CD8-positive, alpha-beta memory T cell (primary cell): ENCODE data around the gene RBM41. TPM values are rescaled to one million over a fixed set of nuclear protein-coding genes. Genes with fewer than 3 reads are reported as not detected.
A peak's percentile ranks its signal among the peaks of the same experiment; 100 is the strongest.
"Not testable (repeated sequence)": the region's sequence is repeated elsewhere in the genome, so short reads cannot be mapped to it uniquely, and the experiment has no call there.

Source experiments
- CTCF ChIA-PET: fragments of 350-600 bp; sonication (Branson Sonifier 250); formaldehyde crosslinking; loops from one replicate; lab custom pipeline; 2021; ENCODE audit warnings: antibody characterized with exemption; lab: Charles Lee
- POLR2A ChIA-PET: fragments of 350-600 bp; sonication (Branson Sonifier 250); formaldehyde crosslinking; loops from one replicate; lab custom pipeline; 2021; ENCODE audit warnings: antibody characterized with exemption; lab: Charles Lee
- DNase-seq, 5 donors: peaks; one replicate each; pipeline versions ENCODE4 v3.0.0 to v3.0.0-alpha.2; 2020 to 2022; ENCODE audit warnings: mixed read lengths in 1 of 5
- H3K27ac ChIP-seq: one replicate; pipeline ENCODE4 v1.7.0; 2013; ENCODE audit warnings: low read depth, mild to moderate bottlenecking, low read length, moderate library complexity
- H3K27me3 ChIP-seq: 2 replicates; pipeline ENCODE4 v1.7.0; 2013; ENCODE audit warnings: low read length, mild to moderate bottlenecking; ENCODE audit not compliant: insufficient read depth, poor library complexity, severe bottlenecking
- H3K36me3 ChIP-seq: 2 replicates; pipeline ENCODE4 v1.7.0; 2013; ENCODE audit warnings: mild to moderate bottlenecking, low read length, moderate library complexity; ENCODE audit not compliant: insufficient read depth
- H3K4me1 ChIP-seq: 2 replicates; pipeline ENCODE4 v1.7.0; 2013; ENCODE audit warnings: mild to moderate bottlenecking, low read length, moderate library complexity; ENCODE audit not compliant: insufficient read depth
- H3K4me3 ChIP-seq: 2 replicates; pipeline ENCODE4 v1.7.0; 2013; ENCODE audit warnings: mild to moderate bottlenecking, low read length
- H3K9me3 ChIP-seq: 2 replicates; pipeline ENCODE4 v1.7.0; 2013; ENCODE audit warnings: mild to moderate bottlenecking, low read length
- H3K27ac Mint-ChIP-seq, 8 donors: one replicate each; pipeline ENCODE4 v1.8.0; 2020 to 2021; ENCODE audit warnings: mixed read lengths in 8 of 8, mild to moderate bottlenecking in 6 of 8, inconsistent platforms in 3 of 8, moderate library complexity in 3 of 8
- H3K27me3 Mint-ChIP-seq, 2 donors: one replicate each; pipeline ENCODE4 v1.8.0; 2020 to 2021; ENCODE audit warnings: mixed read lengths in 2 of 2, mild to moderate bottlenecking in 1 of 2, moderate library complexity in 1 of 2
- H3K36me3 Mint-ChIP-seq, 3 donors: one replicate each; pipeline ENCODE4 v1.8.0; 2020 to 2021; ENCODE audit warnings: mixed read lengths in 3 of 3, inconsistent platforms in 1 of 3, mild to moderate bottlenecking in 1 of 3
- H3K4me1 Mint-ChIP-seq, 3 donors: one replicate each; pipeline ENCODE4 v1.8.0; 2020 to 2021; ENCODE audit warnings: mixed read lengths in 3 of 3, inconsistent platforms in 1 of 3, mild to moderate bottlenecking in 1 of 3
- H3K4me3 Mint-ChIP-seq, 7 donors: one replicate each; pipeline ENCODE4 v1.8.0; 2020 to 2021; ENCODE audit warnings: mixed read lengths in 7 of 7, mild to moderate bottlenecking in 6 of 7, moderate library complexity in 4 of 7, inconsistent platforms in 2 of 7
- H3K9me3 Mint-ChIP-seq, 5 donors: one replicate each; pipeline ENCODE4 v1.8.0; 2020 to 2022; ENCODE audit warnings: mixed read lengths in 5 of 5, mild to moderate bottlenecking in 3 of 5, moderate library complexity in 2 of 5, inconsistent platforms in 1 of 5
- polyA plus RNA-seq: library from polyadenylated mRNA; unstranded; fragments of 300-500 nt; fragmentation: Illumina TruSeq; gene quantifications from one replicate; pipeline ENCODE4 v1.2.3, GENCODE V29; 2021
- total RNA-seq, 2 experiments: library from RNA; stranded (reverse); gene quantifications; one replicate each; pipeline ENCODE4 v1.2.3, GENCODE V29; 2021

Gene RBM41
- total RNA-seq = 10 to 100 TPM; 10.5 to 11.9 TPM
- 18.6 TPM for polyA plus RNA-seq

GRCh38 chrX:107118322-107119147, at the start of gene RBM41:
RBM41 (minus strand) TSS chrX:107118822; CDS start chrX:107118773, 49 bp downstream.
- Histone ChIP-seq H3K27me3 (no peaks in the 10 kb centered on the region), H3K9me3 (no peaks in the 10 kb centered on the region), H3K4me1 (peaks cover 7% of the 10 kb centered on the region), H3K36me3 (peaks cover 21% of the 10 kb centered on the region), H3K4me3 (peak within 1 kb of the TSS; percentile 52), H3K27ac (peak within 1 kb of the TSS; percentile 54)
- Mint-ChIP-seq H3K27me3 (peaks cover 0 to 5% of the 10 kb centered on the region in 2 donors), H3K27ac (peak within 1 kb of the TSS; percentile 86 to 98 (median 97)), H3K4me3 (peak within 1 kb of the TSS; percentile 96 to 100 (median 98)), H3K9me3 (no peaks in the 10 kb centered on the region), H3K4me1 (peaks cover 17 to 44% (median 30%) of the 10 kb centered on the region in 3 donors), H3K36me3 (peaks cover 0 to 36% (median 1%) of the 10 kb centered on the region in 3 donors)
- DNase-seq = peak; percentile 50 to 84 (median 65)
- ChIA-PET CTCF (no interaction called here), POLR2A (interaction anchor here (1.1 to 1.2 kb wide), 2 partner anchors 509 to 707 kb away, joined by 3 to 4 read pairs; partner anchors contain the start of genes MID2 and PRPS1)

- H3K27ac Mint-ChIP-seq = no peak overlapping the region
- no peaks in the 10 kb centered on the region for H3K4me1 Mint-ChIP-seq
- H3K9me3 Mint-ChIP-seq = no peaks in the 10 kb centered on the region
- ChIA-PET CTCF (no interaction called here), POLR2A (no interaction called here)
- no peaks in the 10 kb centered on the region for H3K36me3 ChIP-seq
- no peaks in the 10 kb centered on the region for H3K4me1 ChIP-seq
- no peak for DNase-seq
- H3K4me3 ChIP-seq = no peak overlapping the region
- peaks cover 0 to 8% of the 10 kb centered on the region in 2 donors for H3K27me3 Mint-ChIP-seq
- H3K36me3 Mint-ChIP-seq = no peaks in the 10 kb centered on the region
- no peak overlapping the region for H3K27ac ChIP-seq
- H3K4me3 Mint-ChIP-seq = no peak overlapping the region
- H3K27me3 ChIP-seq = no peaks in the 10 kb centered on the region
- no peaks in the 10 kb centered on the region for H3K9me3 ChIP-seq
Measured at GRCh38 chrX:107168257-107168656, 49.6 kb upstream of the RBM41 start.

GRCh38 chrX:107167163-107167921, 48.7 kb upstream of the RBM41 start:
- H3K9me3 Mint-ChIP-seq = no peaks in the 10 kb centered on the region
- no peaks in the 10 kb centered on the region for H3K36me3 Mint-ChIP-seq
- Histone ChIP-seq H3K9me3 (no peaks in the 10 kb centered on the region), H3K27me3 (no peaks in the 10 kb centered on the region), H3K36me3 (no peaks in the 10 kb centered on the region), H3K4me3 (no peak overlapping the region), H3K27ac (no peak overlapping the region), H3K4me1 (no peaks in the 10 kb centered on the region)
- H3K27me3 Mint-ChIP-seq = peaks cover 0 to 8% of the 10 kb centered on the region in 2 donors
- POLR2A ChIA-PET = no interaction called here
- no peak overlapping the region for H3K27ac Mint-ChIP-seq
- CTCF ChIA-PET = no interaction called here
- no peaks in the 10 kb centered on the region for H3K4me1 Mint-ChIP-seq
- no peak for DNase-seq
- H3K4me3 Mint-ChIP-seq = no peak overlapping the region

- CTCF ChIA-PET, H3K4me1 Mint-ChIP-seq, H3K27ac Mint-ChIP-seq, DNase-seq, POLR2A ChIA-PET, H3K27me3 Mint-ChIP-seq, H3K27ac ChIP-seq, H3K4me3 ChIP-seq, H3K4me3 Mint-ChIP-seq, H3K27me3 ChIP-seq, H3K9me3 Mint-ChIP-seq, H3K9me3 ChIP-seq, H3K36me3 Mint-ChIP-seq, H3K4me1 ChIP-seq, H3K36me3 ChIP-seq: not testable (repeated sequence)
Measured at GRCh38 chrX:107157618-107158017, 39.0 kb upstream of the RBM41 start.

GRCh38 chrX:107155621-107156430, 37.2 kb upstream of the RBM41 start:
- Mint-ChIP-seq H3K4me3 (peak overlapping the region; percentile 14 to 80 (median 72)), H3K27ac (peak overlapping the region in 3 of 8 donors; percentile 11 to 54 (median 40))
- H3K4me1 ChIP-seq, H3K9me3 ChIP-seq, H3K4me1 Mint-ChIP-seq, H3K36me3 ChIP-seq, H3K27me3 Mint-ChIP-seq, POLR2A ChIA-PET, CTCF ChIA-PET, H3K36me3 Mint-ChIP-seq, H3K27me3 ChIP-seq, H3K9me3 Mint-ChIP-seq, H3K4me3 ChIP-seq: not testable (repeated sequence)
- H3K27ac ChIP-seq = peak overlapping the region; percentile 31
- DNase-seq = peak in 1 of 5 donors; percentile 7

GRCh38 chrX:107154787-107155620, 36.4 kb upstream of the RBM41 start:
- DNase-seq = no peak
- ChIA-PET CTCF (no interaction called here), POLR2A (no interaction called here)
- Mint-ChIP-seq H3K36me3 (no peaks in the 10 kb centered on the region), H3K27me3 (peaks cover 0 to 8% of the 10 kb centered on the region in 2 donors), H3K4me3 (peak overlapping the region; percentile 49 to 80 (median 72)), H3K4me1 (peaks cover 0 to 5% (median 1%) of the 10 kb centered on the region in 3 donors), H3K27ac (peak overlapping the region in 3 of 8 donors; percentile 21 to 54 (median 40)), H3K9me3 (peaks cover 0 to 2% (median 0%) of the 10 kb centered on the region in 5 donors)
- Histone ChIP-seq H3K4me3 (no peak overlapping the region), H3K27me3 (no peaks in the 10 kb centered on the region), H3K27ac (peak overlapping the region; percentile 31), H3K4me1 (no peaks in the 10 kb centered on the region), H3K9me3 (no peaks in the 10 kb centered on the region), H3K36me3 (no peaks in the 10 kb centered on the region)

- no peak for DNase-seq
- H3K4me3 ChIP-seq = no peak overlapping the region
- no peaks in the 10 kb centered on the region for H3K4me1 ChIP-seq
- peaks cover 0 to 2% (median 0%) of the 10 kb centered on the region in 5 donors for H3K9me3 Mint-ChIP-seq
- peaks cover 0 to 14% of the 10 kb centered on the region in 2 donors for H3K27me3 Mint-ChIP-seq
- H3K4me3 Mint-ChIP-seq = no peak overlapping the region
- H3K4me1 Mint-ChIP-seq = peaks cover 0 to 5% (median 1%) of the 10 kb centered on the region in 3 donors
- no peaks in the 10 kb centered on the region for H3K36me3 Mint-ChIP-seq
- no peaks in the 10 kb centered on the region for H3K9me3 ChIP-seq
- CTCF ChIA-PET = no interaction called here
- POLR2A ChIA-PET = no interaction called here
- H3K27me3 ChIP-seq = no peaks in the 10 kb centered on the region
- H3K27ac ChIP-seq = no peak overlapping the region
- no peak overlapping the region for H3K27ac Mint-ChIP-seq
- no peaks in the 10 kb centered on the region for H3K36me3 ChIP-seq
Measured at GRCh38 chrX:107153005-107153404, 34.4 kb upstream of the RBM41 start.
